GM18868 (cell line): ENCODE data around the gene SLC4A1AP.
"Not testable (repeated sequence)": the region's sequence is repeated elsewhere in the genome, so short reads cannot be mapped to it uniquely, and the experiment has no call there.

ENCODE experiments used
- ATAC-seq: cut with Tn5 transposase; IDR thresholded peaks from one replicate; pipeline ENCODE4 v1.9.1; 2021; ENCODE audit warnings: mild to moderate bottlenecking, moderate library complexity; ENCODE audit not compliant: unreplicated experiment

Gene SLC4A1AP

GRCh38 chr2:27663285-27664153, at the start of gene SLC4A1AP, which contains the start of gene SUPT7L:
Gene SLC4A1AP (plus strand): TSS chr2:27663889. CDS start chr2:27663915, 26 bp downstream.
Gene SUPT7L (minus strand): TSS chr2:27663614. CDS start chr2:27662192, 1,422 bp downstream.
- ATAC-seq = peak; percentile 68

- ATAC-seq = no peak
Measured at GRCh38 chr2:27613985-27614384, 49.7 kb upstream of the SLC4A1AP start.

GRCh38 chr2:27615316-27615715, 48.4 kb upstream of the SLC4A1AP start:
- no peak for ATAC-seq

GRCh38 chr2:27621524-27621923, 42.2 kb upstream of the SLC4A1AP start:
- ATAC-seq = no peak

DNA sequence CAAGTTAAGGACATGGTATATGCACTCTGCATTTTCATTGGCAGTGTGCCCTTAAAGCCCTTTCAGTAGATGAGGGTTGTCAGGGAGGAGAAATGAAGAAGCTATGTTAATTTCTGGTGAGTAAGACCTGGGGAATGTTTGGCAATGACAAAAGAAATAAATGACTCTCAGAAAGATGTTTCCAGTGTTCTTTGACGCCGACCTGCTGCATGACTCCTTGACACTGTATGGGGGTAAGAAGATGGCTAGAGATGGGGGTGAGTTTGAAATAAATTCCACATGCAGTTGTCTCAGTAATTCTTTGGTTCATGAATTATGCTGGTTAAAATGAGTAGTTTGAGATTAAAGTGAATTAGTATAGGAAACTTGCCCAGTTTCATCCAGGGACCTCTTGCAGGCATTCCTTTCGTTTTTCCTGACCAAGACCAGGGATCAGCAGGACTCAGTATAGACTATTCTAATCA, 40.7 kb upstream of the SLC4A1AP start:
- no peak for ATAC-seq

DNA sequence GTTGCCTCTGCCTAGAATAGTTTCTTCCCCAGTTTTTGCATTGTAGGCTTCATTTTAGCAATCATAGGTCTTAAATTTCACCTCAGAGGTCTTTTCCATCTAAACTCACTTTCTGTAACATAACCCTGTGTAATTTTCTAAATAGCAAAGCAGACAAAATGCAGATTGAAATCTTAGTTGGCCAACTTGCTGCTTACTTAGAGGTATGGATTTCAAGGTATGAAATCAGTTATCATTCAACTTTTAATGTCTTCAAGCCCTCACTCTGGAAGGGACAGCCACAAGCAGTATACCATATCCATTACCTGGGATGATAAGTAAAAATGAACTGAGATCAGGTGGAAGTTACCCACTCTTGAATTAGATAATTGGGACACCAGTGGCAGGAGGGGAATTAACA, 38.7 kb upstream of the SLC4A1AP start:
- no peak for ATAC-seq

DNA sequence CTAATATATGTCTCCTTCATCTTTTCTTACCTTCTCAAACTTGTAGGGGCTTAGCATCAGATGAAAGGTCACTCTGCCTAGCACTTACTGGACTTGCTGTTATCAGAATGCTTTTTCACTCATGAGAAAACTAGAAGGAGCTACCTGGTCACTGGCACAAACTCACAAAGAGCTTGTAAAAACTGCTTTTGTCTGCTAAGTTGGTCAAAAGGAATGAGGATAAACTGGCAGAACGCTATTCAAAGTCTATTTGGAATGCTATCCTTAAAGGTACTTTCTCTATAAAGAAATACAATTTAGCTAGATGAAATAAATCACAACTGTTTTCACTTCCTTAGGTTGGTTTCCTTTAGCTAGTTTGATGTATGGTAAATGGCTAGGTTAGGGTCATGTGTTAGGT, 37.4 kb upstream of the SLC4A1AP start:
- not testable (repeated sequence) for ATAC-seq

DNA sequence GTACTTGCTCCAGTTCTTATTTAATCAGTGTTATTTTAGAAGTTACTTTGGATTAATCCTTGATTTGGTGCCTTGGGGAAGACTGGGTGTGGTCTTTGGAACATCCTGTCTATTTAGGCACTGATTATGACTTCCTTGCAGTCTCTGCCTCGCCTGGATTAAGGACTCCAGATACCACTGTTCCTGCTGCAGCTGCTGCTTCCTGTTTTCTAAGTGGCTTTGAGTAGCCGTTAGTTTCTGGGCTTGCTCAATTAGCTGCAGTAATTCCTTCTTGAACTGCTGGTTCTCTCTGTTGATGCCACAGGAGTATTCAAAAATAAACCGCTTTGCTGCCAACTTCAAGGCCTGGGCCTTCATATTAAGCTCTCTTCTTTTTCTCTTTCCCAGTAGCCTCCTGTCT, 36.8 kb upstream of the SLC4A1AP start:
- not testable (repeated sequence) for ATAC-seq

DNA sequence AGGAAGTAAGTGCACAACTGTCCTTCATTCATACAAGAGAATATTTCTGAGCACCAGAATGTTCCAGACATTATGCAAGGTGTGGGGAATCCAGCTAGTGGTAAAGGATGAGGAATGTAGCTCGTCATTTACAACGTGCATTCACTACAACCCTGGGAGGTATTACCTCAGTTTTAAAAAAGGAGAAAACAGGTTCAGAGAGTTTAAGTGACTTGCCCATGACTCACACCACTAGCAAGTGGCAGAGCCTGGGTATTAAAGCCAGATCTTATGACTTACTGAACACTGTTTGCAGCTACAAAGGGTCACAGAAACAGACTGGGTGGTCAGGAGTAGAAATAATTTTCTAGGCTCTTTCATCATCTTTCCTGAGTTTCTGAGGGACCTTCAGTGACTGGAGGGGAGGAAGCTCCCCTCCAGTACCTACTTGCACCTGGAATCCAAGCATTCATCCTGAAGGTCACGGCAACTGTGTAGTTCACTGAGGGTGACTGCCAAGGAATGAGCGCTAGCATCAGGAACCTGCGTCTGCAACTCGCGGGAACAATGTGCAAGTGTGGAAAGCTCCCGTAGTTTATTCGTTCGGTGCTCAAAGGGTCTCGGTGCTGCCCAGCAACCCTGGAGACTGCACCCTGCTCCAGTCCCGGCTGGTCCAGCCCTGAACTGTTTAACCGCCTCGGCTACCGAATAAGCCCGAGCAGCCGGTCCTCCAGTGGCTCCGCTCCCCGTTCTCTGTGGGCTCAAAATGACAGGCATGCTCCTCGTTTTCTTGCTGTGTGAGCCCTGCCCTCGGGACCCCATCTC, 35.5 kb upstream of the SLC4A1AP start:
- ATAC-seq = peak; percentile 22

GRCh38 chr2:27628767-27629709, 34.7 kb upstream of the SLC4A1AP start, which contains the start of the genes CCDC121 and GPN1:
Gene CCDC121 (minus strand): TSS chr2:27629012. CDS start chr2:27627799, 1,213 bp downstream.
Gene GPN1 (plus strand): TSS chr2:27629050. CDS start chr2:27629059, 9 bp downstream.
- peak; percentile 99 for ATAC-seq

- ATAC-seq = not testable (repeated sequence)
Measured at GRCh38 chr2:27630257-27630656, 33.4 kb upstream of the SLC4A1AP start.

- no peak for ATAC-seq
Measured at GRCh38 chr2:27634291-27634690, 29.4 kb upstream of the SLC4A1AP start.

- ATAC-seq = no peak
Measured at GRCh38 chr2:27636766-27637165, 26.9 kb upstream of the SLC4A1AP start.

- ATAC-seq = no peak
Measured at GRCh38 chr2:27638037-27638637, 25.6 kb upstream of the SLC4A1AP start.

DNA sequence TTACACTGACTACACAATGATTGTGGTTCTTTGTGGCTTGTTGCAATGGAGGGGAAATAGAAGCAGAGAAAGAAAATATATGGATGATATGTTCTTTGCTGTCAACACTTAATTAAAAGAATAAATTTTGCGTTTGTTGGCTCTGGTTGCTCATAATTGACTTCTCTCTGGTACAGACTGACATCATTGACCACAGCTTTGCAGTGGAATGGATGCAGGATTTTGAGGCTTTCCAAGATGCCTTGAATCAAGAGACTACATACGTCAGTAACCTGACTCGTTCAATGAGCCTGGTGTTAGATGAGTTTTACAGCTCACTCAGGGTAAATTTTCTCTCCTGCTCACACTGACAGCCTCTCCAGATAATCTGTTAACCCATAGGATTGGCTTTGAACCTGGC, 25.0 kb upstream of the SLC4A1AP start:
- no peak for ATAC-seq

DNA sequence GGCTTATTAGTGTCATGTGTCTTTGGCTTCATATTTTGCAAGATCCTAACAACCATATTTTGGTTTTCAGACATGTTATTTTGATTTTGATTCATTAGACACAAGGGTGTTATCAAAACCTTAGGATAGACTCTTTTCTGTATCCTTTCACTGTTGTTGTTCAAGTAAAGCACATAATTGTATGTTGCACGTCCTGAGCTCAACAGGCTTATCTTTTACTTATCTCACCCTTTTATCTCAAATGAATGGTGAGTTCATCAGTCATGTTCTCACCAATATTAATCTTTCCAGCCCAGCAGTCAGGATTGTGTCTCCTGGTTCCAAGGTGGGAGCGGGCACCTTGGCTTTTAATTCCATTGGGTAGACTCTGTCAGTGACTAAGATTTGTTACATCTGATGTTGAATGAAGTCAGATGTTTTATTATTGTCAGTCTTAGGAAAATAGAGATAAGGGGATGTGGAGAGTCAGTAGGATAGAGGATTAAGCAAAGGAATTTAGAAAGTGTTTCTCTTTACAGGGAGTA, 22.9 kb upstream of the SLC4A1AP start:
- ATAC-seq = no peak

- ATAC-seq = no peak
Measured at GRCh38 chr2:27645197-27645596, 18.5 kb upstream of the SLC4A1AP start.

GRCh38 chr2:27647289-27647688, 16.4 kb upstream of the SLC4A1AP start:
- ATAC-seq = no peak

DNA sequence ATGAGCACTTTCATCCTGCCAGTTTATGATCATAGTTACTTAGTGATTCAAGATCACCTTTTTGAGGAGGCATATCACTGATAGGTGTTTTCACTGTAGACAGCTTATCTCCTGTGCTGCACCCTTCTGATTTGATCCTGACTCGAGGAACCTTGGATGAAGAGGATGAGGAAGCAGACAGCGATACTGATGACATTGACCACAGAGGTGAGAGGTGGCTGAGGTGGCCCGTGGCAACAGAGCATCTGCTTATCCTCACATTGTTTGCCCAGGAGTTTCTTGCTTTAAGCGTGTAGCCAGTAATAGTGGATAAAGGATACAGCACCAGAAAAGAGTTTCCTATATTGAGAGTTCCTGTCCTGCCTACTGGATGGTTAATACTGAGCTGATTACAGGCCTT, 16.0 kb upstream of the SLC4A1AP start:
- no peak for ATAC-seq

GRCh38 chr2:27651056-27651455, 12.6 kb upstream of the SLC4A1AP start:
- ATAC-seq = no peak
